Epidermal melanocyte (primary cell): ENCODE results near the gene FNDC3B.
A peak's percentile ranks its signal among the peaks of the same experiment; 100 is the strongest.

Source experiments
- DNase-seq: peaks from one replicate; pipeline ENCODE4 v3.0.0; 2011; ENCODE audit warnings: low spot score; ENCODE audit not compliant: insufficient read length

The FNDC3B gene

DNA sequence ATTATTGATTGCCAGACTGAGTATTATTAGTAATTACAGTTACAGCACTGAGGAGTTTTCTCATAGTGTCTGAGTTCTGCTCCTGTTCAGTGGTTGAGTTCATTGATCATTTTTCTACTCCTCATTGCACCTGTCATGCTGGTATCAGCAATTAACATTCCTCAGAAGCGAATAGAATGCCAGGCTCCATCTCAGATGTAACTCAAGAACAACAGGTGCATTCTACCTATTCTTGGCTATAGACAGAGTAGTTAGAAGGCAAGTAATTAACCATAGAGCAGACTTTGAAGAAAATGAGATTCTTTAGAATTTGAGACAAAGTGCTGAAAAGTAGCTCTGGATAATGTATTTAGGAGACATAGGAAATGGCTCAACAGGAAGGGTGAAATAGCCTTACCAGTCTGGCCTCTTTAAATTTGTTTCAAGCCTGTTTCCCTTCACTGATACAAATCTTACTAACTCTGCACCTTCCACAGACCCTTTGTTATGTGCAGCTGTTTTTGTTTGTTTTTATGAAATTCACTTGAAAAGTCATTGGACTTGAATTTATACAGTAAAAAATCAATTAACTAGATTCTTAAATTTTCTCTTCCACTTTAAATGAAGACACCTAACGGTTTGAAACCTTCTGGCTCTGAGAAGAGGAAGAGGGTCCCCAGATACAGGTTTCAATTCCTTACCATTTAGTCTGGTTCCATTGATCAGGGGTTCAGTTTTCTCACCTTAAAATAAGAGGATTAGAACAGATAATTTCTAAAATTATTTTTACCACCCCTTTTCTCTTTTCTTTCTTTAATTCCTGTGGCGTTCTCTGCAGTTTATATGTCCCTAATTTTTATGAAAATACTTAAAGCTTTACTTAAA, 109.6 kb downstream of the FNDC3B start:
- no peak for DNase-seq

DNA sequence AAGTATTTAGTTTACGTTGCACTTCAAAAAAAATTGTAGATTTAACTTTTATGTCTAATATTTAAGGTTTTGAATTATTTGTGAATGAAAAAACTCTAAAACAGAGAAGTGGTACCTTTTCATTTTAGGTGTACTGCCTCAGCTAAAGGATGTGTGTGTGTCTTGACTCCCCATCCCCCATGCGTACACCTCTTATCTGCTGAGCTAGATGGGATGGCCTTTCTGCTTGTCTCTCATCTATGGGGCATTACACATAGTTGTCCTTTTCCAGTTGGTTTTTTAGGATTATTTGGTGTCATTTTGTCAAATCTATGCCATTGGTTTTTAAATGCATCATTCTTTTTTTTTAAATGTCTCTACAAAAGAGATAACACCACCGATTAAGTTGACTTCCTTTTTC, 110.9 kb downstream of the FNDC3B start:
- DNase-seq, result no peak

DNA sequence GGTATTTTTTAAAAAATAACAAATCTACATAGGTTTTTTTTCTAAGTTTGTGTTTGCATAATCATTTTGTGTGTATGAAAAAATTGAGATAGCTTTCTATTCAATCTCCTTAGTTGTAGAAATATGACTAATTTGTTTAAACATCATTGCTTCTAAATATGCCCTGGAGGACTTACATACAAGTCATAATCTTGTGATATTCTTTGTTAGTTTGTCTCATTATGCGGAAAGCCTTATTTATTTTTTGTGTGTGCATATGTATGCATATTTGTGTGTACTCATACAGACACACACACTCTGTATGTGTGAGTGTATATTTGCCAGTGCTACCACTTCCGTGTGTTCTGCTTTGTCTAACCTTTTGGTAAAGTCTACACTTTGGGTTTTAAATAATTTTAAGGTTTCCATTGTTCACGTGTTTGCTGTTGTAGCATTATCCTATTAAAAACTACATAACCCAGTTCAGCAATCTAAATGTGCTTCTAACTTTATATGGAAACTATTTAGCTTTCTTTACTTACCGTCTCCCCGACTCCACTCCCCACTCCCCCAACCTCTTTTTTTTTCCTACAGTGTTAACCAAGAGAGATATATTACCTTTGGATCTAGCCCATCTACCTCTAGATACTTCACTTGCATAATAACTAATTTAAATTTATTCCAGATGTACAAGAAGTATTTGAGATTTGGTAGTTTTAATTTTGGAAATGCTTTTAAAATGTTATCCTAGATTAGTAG, 111.7 kb downstream of the FNDC3B start:
- DNase-seq, result no peak

DNA sequence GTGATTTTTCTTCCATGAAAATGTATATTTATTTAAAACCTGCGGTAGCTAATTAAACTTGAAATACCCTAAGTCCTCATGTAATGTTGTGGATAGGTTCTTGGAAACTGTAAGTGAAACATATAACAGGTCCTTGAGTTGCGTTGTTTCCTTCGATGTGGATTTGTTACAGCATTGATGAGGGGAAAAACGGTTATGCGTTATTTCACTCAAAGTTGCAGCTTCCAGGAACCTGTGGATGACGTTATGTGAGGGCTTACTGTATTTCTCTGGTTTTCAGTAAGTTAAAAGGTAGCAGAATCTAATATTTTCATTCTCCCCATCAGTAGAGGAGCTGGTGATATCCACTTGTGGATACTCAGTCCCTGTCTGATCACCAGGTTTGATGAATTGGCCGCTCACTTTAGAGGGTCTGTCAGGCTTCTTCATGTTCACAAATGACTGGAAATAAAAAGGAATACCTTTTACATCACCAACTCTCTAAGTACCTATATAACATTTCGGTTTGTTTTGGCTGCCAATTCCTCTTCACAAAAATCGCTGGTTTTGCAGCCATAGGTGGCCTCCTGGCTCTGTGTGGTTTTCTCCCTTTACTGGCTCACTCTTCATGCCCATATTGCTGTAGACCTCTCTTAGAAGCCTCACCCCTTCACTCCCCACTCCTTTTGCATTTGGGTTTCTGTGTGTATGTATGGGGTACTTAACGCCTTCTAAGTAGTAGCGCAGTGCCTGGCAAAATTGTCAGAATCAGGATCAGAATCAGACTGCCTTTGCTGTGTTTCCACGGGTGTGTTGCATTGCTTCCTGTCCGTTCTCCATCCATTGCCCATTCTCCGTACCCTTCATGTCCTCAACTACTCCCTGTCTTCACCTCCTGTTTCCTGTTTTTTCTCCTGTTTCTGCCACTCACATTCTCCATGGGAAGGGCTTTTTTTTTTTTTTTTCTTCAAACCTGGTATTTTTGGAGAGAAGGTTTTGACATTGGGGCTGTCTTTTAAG, 112.6 kb downstream of the FNDC3B start:
- no peak for DNase-seq

DNA sequence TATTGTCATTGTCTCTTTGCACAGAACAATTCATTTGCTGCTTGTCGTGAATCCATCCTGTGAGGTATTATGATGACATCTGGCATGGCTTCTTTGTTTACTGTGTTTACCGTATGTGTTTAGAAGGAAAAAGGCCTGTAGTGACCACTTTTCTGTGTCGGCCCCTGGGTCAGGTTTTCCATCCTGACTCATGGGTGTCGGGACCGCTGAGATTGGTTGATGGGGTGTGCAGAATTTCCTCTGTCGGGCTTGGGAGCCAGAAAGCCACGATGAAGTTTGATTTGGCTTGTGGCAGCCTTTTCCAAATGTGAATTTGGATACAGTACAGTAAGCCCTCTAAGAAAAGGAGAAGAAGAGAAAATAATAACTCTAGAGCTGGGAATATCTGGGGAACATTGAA, 113.5 kb downstream of the FNDC3B start:
- no peak for DNase-seq

DNA sequence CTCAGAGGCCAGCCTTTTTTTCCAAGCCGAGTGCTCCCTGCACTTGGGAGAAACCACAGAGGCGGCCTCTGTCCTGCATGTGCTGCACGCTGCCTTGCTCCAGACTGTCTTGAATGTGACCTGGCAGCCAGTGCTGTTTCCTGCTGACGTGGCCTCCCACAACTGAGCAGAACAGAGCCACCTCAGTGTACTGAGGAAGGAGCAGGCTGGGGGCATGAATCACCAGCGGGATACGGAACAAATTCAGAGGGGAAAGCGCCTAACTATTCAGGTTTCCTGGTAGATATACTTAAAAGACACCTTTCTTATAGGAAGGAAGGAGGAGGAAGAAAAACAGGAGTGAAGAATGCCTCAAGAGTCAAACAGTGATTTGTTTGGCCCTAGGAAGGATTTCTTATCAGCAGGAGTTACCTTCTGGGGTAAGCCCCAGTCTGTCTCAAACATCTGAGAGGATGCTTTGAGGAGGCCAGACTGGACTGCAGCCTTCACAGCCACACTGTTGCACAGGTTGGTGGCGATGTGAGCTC, 114.0 kb downstream of the FNDC3B start:
- peak; percentile 60 for DNase-seq

DNA sequence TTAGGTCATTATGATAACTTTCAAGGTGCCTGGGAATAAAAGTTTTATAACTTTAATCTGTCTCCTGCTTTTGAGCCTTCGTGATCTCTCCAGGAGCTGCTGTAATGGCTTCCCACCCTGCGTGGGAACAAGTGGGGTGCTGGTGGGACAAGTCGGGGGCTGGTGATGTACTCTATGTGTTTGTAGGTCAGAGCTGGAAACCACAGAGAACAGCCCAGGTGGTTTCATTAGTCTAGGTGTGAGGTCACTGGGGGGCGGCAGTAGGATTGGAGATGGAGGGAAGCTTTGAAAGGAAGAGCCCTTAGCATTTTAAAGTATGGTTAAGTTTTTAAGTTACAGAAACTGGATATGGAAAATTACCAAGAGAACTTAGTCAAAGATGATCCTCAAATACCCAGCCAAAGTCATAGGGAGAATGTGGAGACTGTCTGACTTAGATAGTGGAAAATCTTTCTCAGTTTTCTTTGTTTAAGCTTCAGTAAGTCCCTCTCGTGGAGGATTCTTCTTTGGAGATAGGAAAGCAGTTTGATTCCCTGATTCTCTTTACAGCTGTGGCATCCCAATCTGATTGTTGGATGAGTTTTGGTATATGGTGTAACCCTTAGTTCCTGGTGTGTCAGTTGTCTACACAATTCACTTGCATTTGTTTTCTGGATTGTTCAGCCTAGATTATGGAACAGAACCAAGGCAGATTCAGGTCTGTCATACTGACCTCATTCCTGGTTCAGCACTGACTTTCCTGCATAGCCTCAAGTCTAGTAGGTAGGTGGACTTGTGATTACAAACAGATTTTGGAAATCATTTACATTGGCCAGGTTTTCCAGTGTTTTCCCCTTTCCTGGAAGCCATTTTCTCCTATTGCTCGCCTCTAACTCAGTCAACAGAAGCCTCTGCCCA, 115.6 kb downstream of the FNDC3B start:
- no peak for DNase-seq

DNA sequence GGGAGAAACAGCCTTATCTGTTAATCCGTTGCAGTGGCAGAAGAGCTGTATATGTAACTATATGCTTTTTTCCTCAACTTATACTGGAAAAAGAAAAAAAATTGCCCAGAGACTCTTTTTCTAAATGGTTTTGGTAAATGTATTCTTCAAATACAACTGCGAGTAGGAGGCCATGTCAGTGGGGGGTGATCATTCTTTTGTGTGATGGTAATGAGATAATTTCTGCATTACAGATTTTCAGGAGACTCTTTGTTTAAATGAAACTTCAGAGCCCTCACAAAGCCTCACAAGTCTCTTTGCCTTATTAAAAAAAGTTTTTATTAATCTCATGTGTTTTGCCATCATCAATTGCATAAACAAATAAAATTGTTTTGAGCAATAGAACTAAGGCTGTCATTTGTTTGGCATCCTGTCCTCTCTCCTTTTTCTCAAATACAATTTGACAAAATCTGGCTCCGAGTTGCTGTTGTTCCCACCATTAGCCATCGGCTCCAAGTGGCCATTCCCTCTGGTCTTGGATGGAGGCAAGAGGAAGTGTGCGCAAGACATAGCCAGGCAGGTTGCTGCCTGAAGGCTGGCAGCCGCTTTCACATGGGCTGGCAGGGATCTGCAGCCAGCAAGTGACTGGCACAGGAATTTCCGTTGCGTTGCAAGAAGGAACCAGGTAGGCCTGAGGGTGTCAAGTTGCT, 116.7 kb downstream of the FNDC3B start:
- DNase-seq, result no peak

DNA sequence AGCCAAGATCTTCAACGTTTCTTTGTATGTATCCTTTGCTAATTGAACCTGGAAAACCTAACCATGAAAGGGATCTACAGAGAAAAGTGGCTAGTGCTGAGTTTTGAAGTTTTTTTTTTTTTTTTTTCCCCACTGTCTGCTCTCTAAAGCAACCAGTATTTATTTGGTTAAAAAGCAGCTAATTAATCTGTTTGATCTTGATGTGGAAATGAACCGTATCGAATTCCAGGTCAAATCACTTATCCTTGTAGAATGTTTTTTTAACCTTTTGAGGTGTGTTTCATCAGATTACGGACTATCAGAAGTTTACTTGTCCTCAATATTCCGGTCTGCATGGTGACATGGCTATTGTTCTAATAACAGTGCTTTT, 117.2 kb downstream of the FNDC3B start:
- DNase-seq, result no peak

DNA sequence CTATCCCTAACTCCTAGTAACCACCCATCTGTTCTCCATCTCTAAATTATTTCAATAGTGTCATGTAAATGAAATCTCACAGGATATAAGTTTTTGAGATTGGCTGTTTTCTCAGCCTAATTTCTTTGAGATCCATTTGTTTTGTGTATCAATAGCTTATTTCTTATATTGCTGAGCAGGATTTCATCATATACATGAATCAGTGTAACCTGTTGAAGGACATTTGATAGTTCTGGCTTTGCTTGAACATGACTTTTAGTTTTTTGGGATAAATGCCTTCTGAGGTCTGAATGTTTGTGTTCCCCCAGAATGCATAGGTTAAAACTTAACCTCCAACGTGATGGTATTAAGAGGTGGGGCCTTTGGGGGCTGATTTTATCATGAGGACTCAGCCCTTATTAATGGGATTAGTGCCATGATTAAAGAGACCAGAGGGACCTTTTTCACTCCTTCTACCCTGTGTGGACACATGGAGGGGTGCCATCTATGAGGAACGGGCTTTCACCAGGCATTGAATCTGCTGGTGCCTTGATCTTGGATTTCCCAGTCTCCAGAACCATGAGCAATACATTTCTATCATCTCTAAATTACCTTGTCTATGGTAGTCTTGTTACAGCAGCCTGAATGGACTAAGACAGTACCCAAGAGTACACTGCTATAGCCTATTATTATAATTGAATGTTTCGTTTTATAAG, 118.3 kb downstream of the FNDC3B start:
- DNase-seq, result no peak

DNA sequence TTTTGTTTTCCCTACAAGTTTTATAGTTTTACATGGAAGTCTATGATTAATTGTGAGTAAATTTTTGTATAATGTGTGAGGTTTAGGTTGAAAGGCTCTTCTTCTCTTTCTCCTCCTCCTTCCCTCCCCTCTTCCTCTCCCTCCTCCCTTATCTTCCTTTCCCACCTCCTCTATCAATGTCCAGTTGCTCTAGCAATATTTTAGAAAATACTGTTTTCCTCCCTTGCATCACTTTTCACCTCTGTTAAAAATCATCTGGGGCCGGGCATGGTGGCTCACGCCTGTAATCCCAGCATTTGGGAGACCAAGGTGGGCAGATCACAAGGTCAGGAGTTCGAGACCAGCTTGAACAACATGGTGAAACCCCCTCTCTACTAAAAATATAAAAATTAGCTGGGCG, 119.4 kb downstream of the FNDC3B start:
- DNase-seq, result no peak

DNA sequence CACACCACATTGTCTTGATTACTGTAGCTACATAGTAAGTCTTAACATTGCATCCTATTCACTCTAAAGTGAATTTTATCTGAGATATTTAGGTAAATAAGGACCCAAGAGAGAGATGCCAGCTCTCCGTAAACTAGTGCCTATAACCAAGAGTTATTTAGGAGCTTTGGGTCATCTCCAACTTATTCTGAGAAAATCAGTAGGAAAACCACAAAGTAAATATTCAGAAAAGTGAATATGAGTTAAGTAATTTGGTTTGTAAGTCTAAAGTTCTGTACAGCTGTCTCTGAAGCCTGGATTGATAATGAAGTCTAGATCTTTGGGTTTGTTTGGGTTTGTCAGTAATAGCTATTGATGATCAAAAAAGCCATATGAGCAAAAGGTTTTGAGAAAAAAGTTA, 120.0 kb downstream of the FNDC3B start:
- DNase-seq, result no peak

DNA sequence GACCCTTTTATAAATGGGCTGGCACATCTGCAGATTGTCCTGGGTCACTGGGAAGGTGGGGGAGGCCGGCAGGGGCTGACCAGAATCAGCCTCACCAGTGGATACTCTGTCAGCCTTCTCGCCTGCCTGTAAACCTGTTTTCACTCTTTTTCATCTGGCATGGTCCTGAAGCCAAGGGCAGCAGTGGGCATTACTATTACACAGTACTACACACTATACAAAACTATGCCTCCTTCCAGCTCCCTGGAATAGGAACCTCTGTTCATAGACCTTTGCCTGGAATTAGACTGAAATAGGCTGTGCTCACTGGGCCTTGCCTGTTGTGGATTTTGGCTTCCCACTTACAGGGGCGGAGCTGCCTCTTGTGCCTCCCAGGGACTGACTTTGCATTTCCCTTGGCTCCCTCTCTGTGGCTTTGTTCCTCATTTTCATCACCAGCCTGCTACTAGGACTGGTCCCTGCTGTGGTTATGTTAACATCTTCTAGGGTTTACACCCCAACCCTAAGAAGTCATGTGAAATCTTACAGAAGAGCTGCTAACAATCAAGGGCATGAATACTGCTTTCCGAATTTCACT, 120.7 kb downstream of the FNDC3B start:
- no peak for DNase-seq

DNA sequence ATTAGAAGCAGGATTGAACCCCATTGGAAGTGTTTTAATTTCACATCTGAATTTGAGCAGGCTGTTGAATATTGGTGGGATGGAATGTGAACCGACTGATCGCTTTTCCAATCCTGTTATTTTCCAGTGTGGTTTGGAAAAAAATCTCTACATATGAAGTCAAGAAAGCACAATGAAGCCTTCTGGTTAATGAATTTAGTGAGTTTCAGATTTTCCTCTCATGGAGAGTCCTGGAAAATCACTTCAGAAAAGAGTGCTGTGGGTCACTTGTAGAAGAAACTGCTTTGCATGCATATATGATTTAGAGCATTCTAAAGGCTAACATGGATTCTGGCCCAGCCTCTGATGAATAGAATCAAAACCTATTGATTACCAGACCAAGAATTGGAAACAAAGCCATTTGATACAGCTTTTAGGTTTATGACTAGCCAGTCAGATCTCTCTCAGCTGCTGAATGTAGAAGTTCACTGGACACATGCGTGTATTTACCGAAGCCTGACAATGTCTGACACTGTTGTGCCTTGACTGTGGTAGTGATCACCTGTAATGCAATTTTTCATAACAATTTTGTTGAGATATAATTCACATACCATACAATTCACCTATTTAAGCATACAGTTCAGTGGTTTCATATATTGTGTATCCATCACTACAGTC, 121.9 kb downstream of the FNDC3B start:
- no peak for DNase-seq

DNA sequence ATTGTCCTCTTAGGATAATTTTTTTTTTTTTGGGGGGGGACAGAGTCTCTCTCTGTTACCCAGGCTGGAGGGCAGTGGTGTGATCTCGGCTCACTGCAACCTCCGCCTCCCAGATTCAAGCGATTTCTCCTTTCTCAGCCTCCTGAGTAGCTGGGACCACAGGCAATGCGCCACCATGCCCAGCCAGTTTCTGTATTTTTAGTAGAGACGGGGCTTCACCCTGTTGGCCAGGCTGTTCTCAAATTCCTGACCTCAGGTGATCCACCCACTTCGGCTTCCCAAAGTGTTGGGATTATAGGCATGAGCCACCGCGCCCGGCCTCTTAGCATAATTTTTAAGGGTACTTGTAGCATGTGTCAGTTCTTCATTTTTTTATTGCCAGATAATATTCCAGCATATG, 122.6 kb downstream of the FNDC3B start:
- no peak for DNase-seq

DNA sequence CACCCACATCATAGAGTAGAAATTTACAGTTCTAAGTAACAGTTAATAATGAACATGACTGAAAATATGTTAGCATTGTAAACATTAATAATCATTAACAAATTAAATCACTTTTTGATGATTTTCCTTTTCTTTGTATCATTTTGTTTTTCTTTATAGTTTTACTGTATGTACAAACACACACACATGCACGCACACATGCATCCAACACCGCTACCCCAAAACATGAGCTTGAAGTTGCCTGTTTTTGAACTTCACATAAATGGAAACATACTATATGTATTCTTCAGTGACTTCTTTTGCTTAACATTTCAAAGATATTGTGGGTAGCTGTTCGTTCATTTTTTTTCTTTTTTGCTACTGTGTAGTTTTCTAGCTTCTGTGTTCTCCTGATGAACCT, 123.9 kb downstream of the FNDC3B start:
- DNase-seq, result no peak

DNA sequence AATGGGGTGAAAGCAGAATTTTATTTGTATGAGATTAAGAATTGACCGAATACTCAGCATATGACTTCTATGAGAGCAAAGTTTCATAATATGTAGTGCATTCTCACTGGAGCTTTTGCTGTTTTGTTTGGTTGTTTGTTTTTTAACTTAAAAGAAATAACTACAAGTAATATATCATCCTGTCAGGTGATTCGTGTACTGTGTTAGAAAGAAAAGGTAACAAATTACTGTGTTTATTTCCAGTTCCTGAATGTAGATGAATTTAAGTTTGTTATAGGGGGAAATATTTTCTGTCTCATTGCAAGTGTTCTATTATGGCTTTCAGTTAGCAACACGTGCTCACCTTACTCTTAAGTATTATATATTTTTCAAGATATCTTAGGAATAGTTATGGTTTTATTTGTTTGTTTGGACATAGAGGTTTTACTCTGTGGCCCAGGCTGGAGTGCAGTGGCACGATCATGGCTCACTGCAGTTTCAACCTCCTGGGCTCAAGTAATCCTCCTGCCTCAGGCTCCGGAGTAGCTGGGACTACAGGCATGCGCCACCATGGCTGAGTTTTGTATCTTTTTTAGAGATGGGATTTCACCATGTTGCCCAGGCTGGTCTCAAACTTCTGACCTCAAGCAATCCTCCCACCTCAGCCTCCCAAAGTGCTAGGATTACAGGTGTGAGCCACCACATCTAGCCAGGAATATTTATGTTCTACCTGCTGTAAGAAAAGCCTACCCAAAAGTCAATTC, 125.4 kb downstream of the FNDC3B start:
- DNase-seq, result no peak

DNA sequence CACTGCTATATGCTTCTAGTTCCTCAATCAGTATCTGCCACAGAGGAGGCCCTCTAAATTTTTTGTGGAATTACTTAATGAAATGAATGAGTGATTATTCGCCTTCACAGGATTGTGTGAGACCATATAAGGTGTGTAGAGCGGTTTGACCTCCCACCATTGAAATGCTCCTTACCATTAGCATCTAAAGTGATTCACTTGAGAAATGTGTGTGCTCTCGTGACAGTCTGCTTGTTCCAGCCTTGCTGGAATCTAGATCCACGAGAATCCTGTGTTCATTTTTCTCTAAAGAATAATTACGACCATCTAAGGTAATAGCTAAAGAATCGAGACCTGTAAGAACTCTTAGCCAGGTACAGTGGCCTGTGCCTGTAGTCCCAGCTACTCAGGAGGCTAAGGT, 126.9 kb downstream of the FNDC3B start:
- no peak for DNase-seq
